Fibroblast of mammary gland (primary cell): ENCODE measurements around the gene C11orf21.

ENCODE experiments used
- DNase-seq: peaks from one replicate; pipeline ENCODE4 v3.0.0-alpha.2; 2010; ENCODE audit warnings: low read depth
- H3K4me3 ChIP-seq: 2 replicates; pipeline ENCODE4 v1.5.1; 2011; ENCODE audit warnings: low read depth, mild to moderate bottlenecking, low read length, moderate library complexity; ENCODE audit not compliant: control insufficient read depth
- TF ChIP-seq, protein P1 (sequence below): conservative IDR thresholded peaks from 2 replicates; pipeline ENCODE4 v1.5.1; 2011; ENCODE audit warnings: low read depth, low read length, inconsistent platforms; ENCODE audit not compliant: control insufficient read depth, insufficient read depth

The C11orf21 gene

DNA sequence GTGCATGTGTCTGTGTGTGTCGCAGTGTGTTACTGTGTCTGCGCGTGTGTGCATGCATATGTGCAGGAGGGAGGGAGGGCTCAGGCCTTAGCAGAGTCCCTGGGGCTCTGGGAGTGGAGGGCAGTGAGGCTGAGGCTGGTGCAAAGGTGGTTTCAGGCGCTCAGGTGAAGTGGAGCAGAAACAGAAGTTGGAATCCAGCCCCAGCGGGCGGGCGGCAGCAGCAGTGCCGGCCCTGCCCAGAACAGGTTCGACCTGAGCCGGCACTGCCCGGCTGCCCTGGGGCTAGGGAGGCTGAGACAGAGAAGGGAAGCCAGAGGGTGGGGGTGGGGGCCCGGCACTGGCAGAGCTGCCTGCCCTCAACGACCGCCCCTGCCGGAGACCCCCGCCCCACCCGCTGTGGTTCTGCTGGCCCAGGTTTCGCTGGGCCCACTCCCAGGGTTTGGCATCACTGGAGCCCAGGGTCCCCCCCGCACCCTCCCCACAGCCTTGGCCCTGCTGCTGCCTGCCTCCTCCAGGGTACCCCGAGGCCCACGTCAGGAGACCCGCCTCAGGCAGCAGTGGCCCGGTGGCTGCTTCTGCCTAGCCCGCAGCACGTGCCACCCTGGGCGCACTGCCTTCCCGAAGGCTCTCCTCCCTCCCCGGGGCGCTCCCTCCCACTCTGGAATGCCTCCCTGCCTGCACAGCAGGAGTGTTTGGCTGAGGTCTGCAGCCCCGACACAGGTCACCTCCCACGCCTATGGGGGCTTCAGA, 44.6 kb downstream of the C11orf21 start:
- H3K4me3 ChIP-seq = no peak overlapping the region
- TF ChIP-seq, protein P1, sequence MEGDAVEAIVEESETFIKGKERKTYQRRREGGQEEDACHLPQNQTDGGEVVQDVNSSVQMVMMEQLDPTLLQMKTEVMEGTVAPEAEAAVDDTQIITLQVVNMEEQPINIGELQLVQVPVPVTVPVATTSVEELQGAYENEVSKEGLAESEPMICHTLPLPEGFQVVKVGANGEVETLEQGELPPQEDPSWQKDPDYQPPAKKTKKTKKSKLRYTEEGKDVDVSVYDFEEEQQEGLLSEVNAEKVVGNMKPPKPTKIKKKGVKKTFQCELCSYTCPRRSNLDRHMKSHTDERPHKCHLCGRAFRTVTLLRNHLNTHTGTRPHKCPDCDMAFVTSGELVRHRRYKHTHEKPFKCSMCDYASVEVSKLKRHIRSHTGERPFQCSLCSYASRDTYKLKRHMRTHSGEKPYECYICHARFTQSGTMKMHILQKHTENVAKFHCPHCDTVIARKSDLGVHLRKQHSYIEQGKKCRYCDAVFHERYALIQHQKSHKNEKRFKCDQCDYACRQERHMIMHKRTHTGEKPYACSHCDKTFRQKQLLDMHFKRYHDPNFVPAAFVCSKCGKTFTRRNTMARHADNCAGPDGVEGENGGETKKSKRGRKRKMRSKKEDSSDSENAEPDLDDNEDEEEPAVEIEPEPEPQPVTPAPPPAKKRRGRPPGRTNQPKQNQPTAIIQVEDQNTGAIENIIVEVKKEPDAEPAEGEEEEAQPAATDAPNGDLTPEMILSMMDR = no peak
- no peak for DNase-seq

DNA sequence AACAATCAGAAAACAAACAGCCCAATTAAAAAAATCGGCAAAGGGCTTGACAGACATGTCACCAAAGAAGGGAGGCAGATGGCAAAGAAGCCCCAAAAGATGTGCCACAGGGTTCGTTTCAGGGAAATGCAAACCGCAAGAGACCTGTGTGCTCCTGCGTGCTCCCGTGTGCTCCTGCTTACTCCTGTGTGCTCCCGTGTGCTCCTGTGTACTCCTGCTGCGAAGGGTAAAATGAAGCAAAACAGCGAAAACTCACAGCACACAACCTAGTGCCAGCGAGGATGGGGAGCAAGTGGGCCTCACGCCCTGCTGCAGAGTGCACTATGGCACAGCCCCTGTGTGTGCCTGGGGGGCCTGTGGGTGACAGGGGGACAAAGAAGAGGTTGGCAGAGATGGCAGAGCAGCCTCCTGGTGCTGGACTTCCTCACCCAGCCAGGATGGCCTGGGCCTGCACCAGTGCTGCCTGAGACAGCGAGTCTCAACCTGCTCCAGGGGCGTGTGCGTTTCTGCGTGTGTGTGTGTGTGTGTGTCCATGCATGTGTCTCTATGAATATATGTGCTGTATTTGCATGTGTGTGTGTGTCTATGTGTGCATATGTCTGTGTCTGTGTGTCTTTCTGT, 45.3 kb downstream of the C11orf21 start:
- TF ChIP-seq, protein P1 = no peak
- DNase-seq = no peak
- H3K4me3 ChIP-seq = no peak overlapping the region

DNA sequence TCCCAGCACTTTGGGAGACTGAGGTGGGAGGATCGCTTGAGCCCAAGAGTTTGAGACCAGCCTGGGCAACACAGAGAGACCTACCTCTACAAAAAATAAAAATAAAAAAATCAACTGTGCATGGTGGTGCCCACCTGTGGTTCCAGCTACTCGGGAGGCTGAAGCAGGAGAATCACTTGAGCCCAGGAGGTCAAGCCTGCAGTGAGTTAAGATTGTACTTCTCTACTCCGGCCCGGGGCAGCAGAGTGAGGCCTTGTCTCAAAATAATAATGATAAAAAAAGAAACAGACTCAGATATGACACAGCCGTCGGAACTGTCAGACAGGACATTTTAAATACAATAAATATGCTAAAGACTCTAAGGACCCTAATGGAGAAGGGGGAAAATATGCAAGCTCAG, 49.7 kb downstream of the C11orf21 start:
- no peak overlapping the region for H3K4me3 ChIP-seq
- TF ChIP-seq, protein P1 = no peak
- no peak for DNase-seq

DNA sequence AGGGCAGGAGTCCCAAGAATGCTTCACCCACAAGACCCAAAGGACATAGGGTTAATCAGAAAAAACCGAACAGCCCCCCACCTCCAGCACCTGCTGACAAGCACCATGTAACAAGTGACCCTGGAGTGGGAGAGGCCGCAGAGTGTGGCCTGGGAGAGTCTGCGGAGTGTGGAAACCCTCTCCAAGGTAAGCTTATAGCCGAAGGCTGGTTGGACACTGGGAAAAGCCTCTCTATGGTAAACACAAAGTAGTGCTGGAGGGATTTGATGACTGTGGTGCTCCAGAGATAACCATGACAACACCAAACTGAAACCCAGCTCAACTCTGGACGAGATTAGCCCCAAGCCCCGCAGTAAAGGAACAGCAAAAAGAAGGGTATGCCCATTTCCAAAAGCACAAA, 50.6 kb downstream of the C11orf21 start:
- no peak for DNase-seq
- TF ChIP-seq, protein P1 = no peak
- H3K4me3 ChIP-seq = no peak overlapping the region

DNA sequence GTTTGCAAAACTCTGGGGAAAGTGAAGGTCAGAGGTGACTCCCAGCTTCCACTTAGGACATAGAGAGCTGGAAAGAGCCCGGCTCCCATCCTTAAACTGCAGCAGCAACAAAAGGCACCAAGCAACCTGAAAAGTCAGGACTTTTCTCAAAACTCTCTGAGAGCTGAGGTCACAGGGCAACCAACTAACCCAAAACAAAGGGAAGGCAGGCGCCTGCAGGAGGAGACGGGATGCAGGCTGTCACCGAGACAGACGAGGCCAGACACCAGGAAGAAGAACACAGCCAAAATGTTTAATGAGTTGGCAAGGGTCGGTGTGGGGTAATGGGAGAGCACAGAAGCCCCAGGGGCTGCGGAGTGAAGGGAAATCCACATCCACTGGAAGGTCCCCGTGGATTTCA, 51.2 kb downstream of the C11orf21 start:
- no peak for DNase-seq
- H3K4me3 ChIP-seq = no peak overlapping the region
- TF ChIP-seq, protein P1 = no peak

DNA sequence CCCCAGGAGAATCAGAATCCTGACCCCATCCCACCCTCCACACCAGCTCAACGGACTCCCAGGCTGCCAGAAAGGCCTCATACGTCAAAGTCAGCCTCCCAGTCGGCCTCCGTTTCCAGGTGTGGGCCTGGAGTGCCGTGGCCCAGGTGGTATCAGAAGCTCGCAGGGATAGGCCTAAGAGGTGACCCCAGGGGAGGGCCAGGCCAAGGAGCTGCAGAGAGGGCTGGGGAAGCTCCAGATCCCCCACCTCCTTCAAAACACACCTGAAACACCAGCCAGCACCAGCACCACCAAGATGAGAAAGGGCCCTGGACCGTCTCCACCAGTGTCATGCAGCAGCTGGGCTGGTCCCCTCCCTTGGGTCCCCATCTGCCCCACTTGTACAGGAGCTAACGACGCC, 51.7 kb downstream of the C11orf21 start:
- TF ChIP-seq, protein P1 = no peak
- no peak overlapping the region for H3K4me3 ChIP-seq
- no peak for DNase-seq
